DOHH2 (cell line): ENCODE results near the gene KRT38.
"Not testable (repeated sequence)": the region's sequence is repeated elsewhere in the genome, so short reads cannot be mapped to it uniquely, and the experiment has no call there.

Experiments used
- H3F3A ChIP-seq: fragments of 200-600 bp; sonication (generic), shearing (Covaris generic); 2 replicates; pipeline ENCODE4 v1.6.0; 2016; ENCODE audit warnings: antibody characterized with exemption, mild to moderate bottlenecking; ENCODE audit not compliant: control insufficient read depth, insufficient read depth
- H3K27ac ChIP-seq: fragments of 200-600 bp; sonication (generic); 2 replicates; pipeline ENCODE4 v1.5.1; 2014; ENCODE audit warnings: low read depth, mild to moderate bottlenecking, low read length, moderate library complexity
- H3K27me3 ChIP-seq: fragments of 200-600 bp; sonication (generic); 2 replicates; pipeline ENCODE4 v1.6.1; 2014; ENCODE audit warnings: mild to moderate bottlenecking, low read length, mixed read lengths; ENCODE audit not compliant: control insufficient read depth
- H3K36me3 ChIP-seq: fragments of 200-600 bp; sonication (generic); 2 replicates; pipeline ENCODE4 v1.6.1; 2014; ENCODE audit warnings: mild to moderate bottlenecking, low read length, moderate library complexity, mixed read lengths; ENCODE audit not compliant: control insufficient read depth
- H3K4me1 ChIP-seq: fragments of 200-600 bp; sonication (generic); 2 replicates; pipeline ENCODE4 v1.6.1; 2014; ENCODE audit warnings: mild to moderate bottlenecking, low read length, mixed read lengths; ENCODE audit not compliant: control insufficient read depth
- H3K4me2 ChIP-seq: fragments of 200-600 bp; sonication (generic); 2 replicates; pipeline ENCODE4 v1.6.0; 2014; ENCODE audit warnings: mild to moderate bottlenecking, low read length, moderate library complexity
- H3K4me3 ChIP-seq: fragments of 200-600 bp; sonication (generic); 2 replicates; pipeline ENCODE4 v1.5.1; 2014; ENCODE audit warnings: mild to moderate bottlenecking, low read length, mixed read lengths
- H3K79me2 ChIP-seq: fragments of 200-600 bp; sonication (generic); 2 replicates; pipeline ENCODE4 v1.6.1; 2014; ENCODE audit warnings: mild to moderate bottlenecking, low read length, mixed read lengths; ENCODE audit not compliant: control insufficient read depth
- H3K9me2 ChIP-seq: fragments of 200-600 bp; sonication (generic); replicated peaks from 2 replicates; pipeline ENCODE4 v1.6.1; 2014; ENCODE audit warnings: mild to moderate bottlenecking, low read length, mixed read lengths; ENCODE audit not compliant: control insufficient read depth
- H3K9me3 ChIP-seq: fragments of 200-600 bp; sonication (generic); 2 replicates; pipeline ENCODE4 v1.6.1; 2014; ENCODE audit warnings: antibody characterized with exemption, low read length, mixed read lengths; ENCODE audit not compliant: control insufficient read depth, insufficient read depth
- H4K20me1 ChIP-seq: fragments of 200-600 bp; sonication (generic); 2 replicates; pipeline ENCODE4 v1.6.0; 2014; ENCODE audit warnings: low read depth, mild to moderate bottlenecking, antibody characterized with exemption, low read length, moderate library complexity; ENCODE audit not compliant: control insufficient read depth, insufficient read depth
- EZH2phosphoT487 ChIP-seq: fragments of 200-600 bp; sonication (generic); IDR thresholded peaks from 2 replicates; pipeline ENCODE4 v1.6.1; 2017; ENCODE audit warnings: borderline replicate concordance, mild to moderate bottlenecking, antibody characterized with exemption, low read length, moderate library complexity, mixed read lengths
- TF ChIP-seq, protein P1 (sequence below): fragments of 200-600 bp; sonication (generic); IDR thresholded peaks from one replicate; pipeline ENCODE4 v1.5.1; 2014; ENCODE audit warnings: antibody characterized with exemption, mild to moderate bottlenecking, low read depth, low read length; ENCODE audit not compliant: poor library complexity, severe bottlenecking

Gene KRT38

DNA sequence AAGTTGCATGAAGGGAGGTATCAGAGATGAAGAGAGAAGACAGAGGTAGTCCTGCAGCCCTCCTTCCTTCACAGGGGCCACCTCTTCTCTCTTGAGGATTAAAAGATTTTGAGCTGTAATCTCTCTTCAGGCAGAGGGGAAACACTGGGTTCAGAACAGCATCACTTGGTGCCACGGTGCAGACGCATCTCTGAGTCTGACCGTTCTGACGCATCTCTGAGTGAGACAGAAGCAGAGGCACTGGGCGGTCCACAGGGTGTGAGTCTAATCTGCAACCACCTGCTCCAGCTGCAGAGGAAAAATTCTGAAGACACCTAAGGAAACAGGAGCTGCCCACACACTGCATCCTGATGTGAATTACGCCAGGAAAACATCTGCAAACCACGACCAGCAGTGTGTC lies 11.1 kb downstream of the KRT38 start:
- H3K27ac ChIP-seq: no peak overlapping the region
- H3K9me2 ChIP-seq: no peaks in the 10 kb centered on the region
- H3K79me2 ChIP-seq: no peaks in the 10 kb centered on the region
- TF ChIP-seq, protein P1, sequence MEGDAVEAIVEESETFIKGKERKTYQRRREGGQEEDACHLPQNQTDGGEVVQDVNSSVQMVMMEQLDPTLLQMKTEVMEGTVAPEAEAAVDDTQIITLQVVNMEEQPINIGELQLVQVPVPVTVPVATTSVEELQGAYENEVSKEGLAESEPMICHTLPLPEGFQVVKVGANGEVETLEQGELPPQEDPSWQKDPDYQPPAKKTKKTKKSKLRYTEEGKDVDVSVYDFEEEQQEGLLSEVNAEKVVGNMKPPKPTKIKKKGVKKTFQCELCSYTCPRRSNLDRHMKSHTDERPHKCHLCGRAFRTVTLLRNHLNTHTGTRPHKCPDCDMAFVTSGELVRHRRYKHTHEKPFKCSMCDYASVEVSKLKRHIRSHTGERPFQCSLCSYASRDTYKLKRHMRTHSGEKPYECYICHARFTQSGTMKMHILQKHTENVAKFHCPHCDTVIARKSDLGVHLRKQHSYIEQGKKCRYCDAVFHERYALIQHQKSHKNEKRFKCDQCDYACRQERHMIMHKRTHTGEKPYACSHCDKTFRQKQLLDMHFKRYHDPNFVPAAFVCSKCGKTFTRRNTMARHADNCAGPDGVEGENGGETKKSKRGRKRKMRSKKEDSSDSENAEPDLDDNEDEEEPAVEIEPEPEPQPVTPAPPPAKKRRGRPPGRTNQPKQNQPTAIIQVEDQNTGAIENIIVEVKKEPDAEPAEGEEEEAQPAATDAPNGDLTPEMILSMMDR: no peak
- no peak for TF ChIP-seq EZH2phosphoT487
- no peaks in the 10 kb centered on the region for H4K20me1 ChIP-seq
- no peaks in the 10 kb centered on the region for H3K36me3 ChIP-seq
- H3K27me3 ChIP-seq: 0 out of 2 replicates have a peak, but pooled peaks cover 3% of the 10 kb centered on the region
- no peaks in the 10 kb centered on the region for H3K4me1 ChIP-seq
- no peaks in the 10 kb centered on the region for H3F3A ChIP-seq
- no peaks in the 10 kb centered on the region for H3K9me3 ChIP-seq
- no peak overlapping the region for H3K4me2 ChIP-seq
- no peak overlapping the region for H3K4me3 ChIP-seq

DNA sequence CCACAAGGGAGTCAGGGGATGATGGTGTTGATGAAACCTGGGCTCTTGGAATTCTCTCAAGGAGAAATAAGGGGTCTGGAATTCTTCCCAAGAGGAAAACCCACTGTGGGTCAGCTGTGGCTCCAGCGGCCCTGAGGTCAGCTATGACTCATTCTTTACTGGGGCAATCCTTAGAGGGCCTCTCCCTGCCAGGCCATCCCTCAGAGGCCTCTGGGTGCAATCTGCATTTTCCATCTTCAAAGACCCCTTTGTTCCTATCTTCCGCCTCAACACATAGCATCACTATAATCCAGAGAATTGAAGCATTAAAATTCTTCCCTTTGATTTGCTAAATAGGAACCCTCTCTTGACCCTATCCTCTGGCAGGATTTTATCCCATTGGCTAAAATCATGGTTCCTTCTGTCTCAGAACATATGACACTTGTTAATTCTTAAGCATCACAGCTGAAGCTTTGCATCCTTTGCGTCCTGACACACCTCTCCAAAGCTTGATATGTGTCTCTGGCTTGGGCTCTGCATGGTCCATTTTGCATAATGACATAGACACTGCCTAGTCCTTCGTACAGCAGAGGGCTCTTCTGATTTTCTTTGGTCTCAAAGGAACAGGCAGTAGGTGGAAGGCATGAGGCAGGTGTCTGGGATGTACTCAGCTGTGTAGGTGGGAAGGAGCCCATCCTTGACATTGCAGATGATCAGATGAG lies 12.0 kb downstream of the KRT38 start:
- H3K4me3 ChIP-seq: no peak overlapping the region
- H4K20me1 ChIP-seq: no peaks in the 10 kb centered on the region
- H3K9me2 ChIP-seq: no peaks in the 10 kb centered on the region
- H3K36me3 ChIP-seq: no peaks in the 10 kb centered on the region
- no peaks in the 10 kb centered on the region for H3K79me2 ChIP-seq
- no peaks in the 10 kb centered on the region for H3K4me1 ChIP-seq
- TF ChIP-seq, protein P1: no peak
- no peak for TF ChIP-seq EZH2phosphoT487
- no peak overlapping the region for H3K27ac ChIP-seq
- H3F3A ChIP-seq: no peaks in the 10 kb centered on the region
- no peaks in the 10 kb centered on the region for H3K27me3 ChIP-seq
- no peak overlapping the region for H3K4me2 ChIP-seq
- H3K9me3 ChIP-seq: no peaks in the 10 kb centered on the region

DNA sequence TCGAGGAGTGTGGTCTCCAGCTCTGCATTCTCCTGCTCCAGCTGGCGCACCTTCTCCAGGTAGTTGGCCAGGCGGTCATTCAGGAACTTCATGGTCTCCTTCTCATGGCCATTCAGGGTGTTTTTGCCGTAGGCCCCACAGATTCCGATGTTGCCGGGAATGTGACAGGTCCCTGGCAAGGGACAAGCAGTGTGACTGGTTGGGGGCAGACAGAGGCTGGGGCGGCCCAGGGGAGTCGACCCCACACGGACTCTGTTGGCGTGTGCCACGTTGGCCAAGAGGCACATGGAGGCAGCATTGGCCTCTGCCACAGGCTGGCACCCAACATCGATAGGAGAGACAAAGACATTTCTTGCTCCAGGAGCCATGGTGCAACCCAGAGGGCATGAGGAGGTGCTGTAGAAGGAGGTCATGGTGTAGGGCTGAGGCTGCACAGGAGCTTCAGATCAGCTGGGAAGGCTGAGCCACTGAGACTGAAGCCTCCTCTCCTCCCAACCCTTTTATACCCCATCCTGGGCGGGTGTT lies 16.6 kb downstream of the KRT38 start, which contains the start of gene KRT37:
TSS of gene KRT37 (minus strand) at position 475 of the 525 bp plus-strand sequence. CDS start at position 413, 62 bp downstream.
- H3K4me3 ChIP-seq: no peak within 1 kb of the TSS
- H3K79me2 ChIP-seq: no peaks in the 10 kb centered on the region
- H3K4me2 ChIP-seq: no peak within 1 kb of the TSS
- H3K9me2 ChIP-seq: no peaks in the 10 kb centered on the region
- no peaks in the 10 kb centered on the region for H3K4me1 ChIP-seq
- H3K27ac ChIP-seq: no peak within 1 kb of the TSS
- no peaks in the 10 kb centered on the region for H3K9me3 ChIP-seq
- TF ChIP-seq, protein P1: no peak
- no peak for TF ChIP-seq EZH2phosphoT487
- no peaks in the 10 kb centered on the region for H3K27me3 ChIP-seq
- no peaks in the 10 kb centered on the region for H4K20me1 ChIP-seq
- H3F3A ChIP-seq: no peaks in the 10 kb centered on the region
- no peaks in the 10 kb centered on the region for H3K36me3 ChIP-seq

DNA sequence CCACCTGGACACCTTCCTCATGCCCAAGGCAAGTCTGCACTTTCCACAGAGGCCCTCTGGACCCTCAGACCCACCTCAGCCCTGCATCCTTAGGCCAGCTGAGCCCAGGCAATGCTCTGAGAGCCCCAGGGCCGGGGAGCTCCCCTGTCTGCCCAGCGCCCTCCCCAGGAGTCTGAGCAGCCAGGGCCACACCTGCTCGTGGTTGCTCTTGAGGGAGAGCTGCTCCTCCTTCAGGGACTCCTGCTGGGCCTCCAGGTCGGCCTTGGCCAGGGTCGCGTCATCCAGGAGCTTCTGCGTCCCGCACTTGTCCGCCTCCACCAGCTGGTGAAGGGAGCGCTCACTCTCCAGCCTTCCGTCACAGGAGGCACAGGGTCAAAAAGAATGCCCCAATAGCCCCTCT lies 18.2 kb downstream of the KRT38 start:
- H3K27me3 ChIP-seq, H3F3A ChIP-seq, H3K9me3 ChIP-seq, H3K36me3 ChIP-seq, H4K20me1 ChIP-seq, H3K27ac ChIP-seq, H3K4me2 ChIP-seq, H3K4me1 ChIP-seq, H3K9me2 ChIP-seq, H3K79me2 ChIP-seq, H3K4me3 ChIP-seq: not testable (repeated sequence)
